Measurements from ENCODE around the gene MARK3.
"Not testable (repeated sequence)": the region's sequence is repeated elsewhere in the genome, so short reads cannot be mapped to it uniquely, and the experiment has no call there.

MARK3 gene

GRCh38 chr14:103385152-103385928 lies at the start of gene MARK3:
MARK3 (plus strand) TSS chr14:103385415; CDS start chr14:103386030, 615 bp downstream.
- DNase-seq (ENCODE audit: low read depth in 2 of 2), result peak; percentile 92 to 94

GRCh38 chr14:103336191-103336590 lies 49.0 kb upstream of the MARK3 start:
- DNase-seq (ENCODE audit: low read depth in 2 of 2), result no peak

GRCh38 chr14:103337794-103338193 lies 47.4 kb upstream of the MARK3 start:
- DNase-seq (ENCODE audit: low read depth in 2 of 2), result no peak

- no peak for DNase-seq (ENCODE audit: low read depth in 2 of 2)
These were observed 45.7 kb upstream of the MARK3 start for GRCh38 chr14:103339561-103339960.

GRCh38 chr14:103340480-103341212 lies 44.6 kb upstream of the MARK3 start:
- no peak for DNase-seq (ENCODE audit: low read depth in 2 of 2)

GRCh38 chr14:103341250-103342129 lies 43.7 kb upstream of the MARK3 start:
- no peak for DNase-seq (ENCODE audit: low read depth in 2 of 2)

- no peak for DNase-seq (ENCODE audit: low read depth in 2 of 2)
These were observed 41.9 kb upstream of the MARK3 start for GRCh38 chr14:103343164-103343879.

GRCh38 chr14:103343905-103344797 lies 41.1 kb upstream of the MARK3 start:
- no peak for DNase-seq (ENCODE audit: low read depth in 2 of 2)

GRCh38 chr14:103346286-103346685 lies 38.9 kb upstream of the MARK3 start:
- DNase-seq (ENCODE audit: low read depth in 2 of 2), result no peak

- DNase-seq (ENCODE audit: low read depth in 2 of 2), result no peak
These were observed 38.0 kb upstream of the MARK3 start for GRCh38 chr14:103347091-103347815.

- no peak for DNase-seq (ENCODE audit: low read depth in 2 of 2)
These were observed 37.1 kb upstream of the MARK3 start for GRCh38 chr14:103348154-103348553.

- DNase-seq (ENCODE audit: low read depth in 2 of 2), result no peak
These were observed 35.2 kb upstream of the MARK3 start for GRCh38 chr14:103349982-103350381.

GRCh38 chr14:103353362-103353761 lies 31.9 kb upstream of the MARK3 start:
- no peak for DNase-seq (ENCODE audit: low read depth in 2 of 2)

GRCh38 chr14:103354141-103354540 lies 31.1 kb upstream of the MARK3 start:
- no peak for DNase-seq (ENCODE audit: low read depth in 2 of 2)

GRCh38 chr14:103356024-103356682 lies 29.1 kb upstream of the MARK3 start:
- DNase-seq (ENCODE audit: low read depth in 2 of 2), result no peak

GRCh38 chr14:103357552-103357951 lies 27.7 kb upstream of the MARK3 start:
- DNase-seq (ENCODE audit: low read depth in 2 of 2), result not testable (repeated sequence)

GRCh38 chr14:103360548-103360947 lies 24.7 kb upstream of the MARK3 start:
- DNase-seq (ENCODE audit: low read depth in 2 of 2), result no peak

GRCh38 chr14:103361867-103362266 lies 23.3 kb upstream of the MARK3 start:
- no peak for DNase-seq (ENCODE audit: low read depth in 2 of 2)

GRCh38 chr14:103362780-103363179 lies 22.4 kb upstream of the MARK3 start:
- no peak for DNase-seq (ENCODE audit: low read depth in 2 of 2)
